Keratinocyte (primary cell): ENCODE data around the gene SOSTDC1. TPM values are rescaled to one million over a fixed set of nuclear protein-coding genes. Genes with fewer than 3 reads are reported as not detected.
"Not testable (repeated sequence)": the region's sequence is repeated elsewhere in the genome, so short reads cannot be mapped to it uniquely, and the experiment has no call there.

Experiments used
- DNase-seq: peaks from one replicate; pipeline ENCODE4 v3.0.0-alpha.2; 2011; ENCODE audit warnings: low read depth, missing footprints, low spot score
- FAIRE-seq: peaks from 2 replicates; lab custom pipeline; 2011; peaks lifted over from hg19 to GRCh38; lab: Jason Lieb, UNC
- H2AFZ ChIP-seq: 2 replicates; pipeline ENCODE4 v1.6.0; 2012; ENCODE audit warnings: low read length, control low read depth, inconsistent platforms; ENCODE audit not compliant: control insufficient read depth
- H3K27ac ChIP-seq: 2 replicates; pipeline ENCODE4 v1.5.1; 2011; ENCODE audit warnings: low read length; ENCODE audit not compliant: control insufficient read depth, insufficient read depth
- H3K27me3 ChIP-seq: 3 replicates; pipeline ENCODE4 v1.6.0; 2011; ENCODE audit warnings: low read length; ENCODE audit not compliant: control insufficient read depth, insufficient read depth; ENCODE audit errors: extremely low read depth
- H3K36me3 ChIP-seq, 2 experiments: 2 replicates in 1 of 2; 3 replicates in 1 of 2; pipeline ENCODE4 v1.5.1; 2011; ENCODE audit warnings: low read length in 2 of 2, mild to moderate bottlenecking in 1 of 2; ENCODE audit not compliant: control insufficient read depth in 2 of 2, insufficient read depth in 2 of 2; ENCODE audit errors: extremely low read depth in 1 of 2
- H3K4me1 ChIP-seq: 3 replicates; pipeline ENCODE4 v1.5.1; 2011; ENCODE audit warnings: low read length; ENCODE audit not compliant: control insufficient read depth, insufficient read depth; ENCODE audit errors: extremely low read depth
- H3K4me2 ChIP-seq: 3 replicates; pipeline ENCODE4 v1.6.0; 2011; ENCODE audit warnings: low read depth, low read length; ENCODE audit not compliant: control insufficient read depth, insufficient read depth; ENCODE audit errors: extremely low read depth
- H3K4me3 ChIP-seq, 3 experiments: fragments of 200-600 bp in 1 of 3; sonication (generic) in 1 of 3; 2 replicates in 2 of 3; 3 replicates in 1 of 3; pipeline ENCODE4 v1.5.1; 2011 to 2016; ENCODE audit warnings: low read length in 3 of 3, mild to moderate bottlenecking in 3 of 3, control low read depth in 2 of 3, inconsistent platforms in 1 of 3, low read depth in 1 of 3, mixed read lengths in 1 of 3, mixed run types in 1 of 3, moderate library complexity in 1 of 3; ENCODE audit not compliant: control insufficient read depth in 2 of 3, insufficient read depth in 2 of 3; ENCODE audit errors: extremely low read depth in 1 of 3
- H3K79me2 ChIP-seq: 2 replicates; pipeline ENCODE4 v1.6.0; 2012; ENCODE audit warnings: low read length; ENCODE audit not compliant: control insufficient read depth, insufficient read depth
- H3K9ac ChIP-seq: 3 replicates; pipeline ENCODE4 v1.6.0; 2011; ENCODE audit warnings: low read length; ENCODE audit not compliant: control insufficient read depth, insufficient read depth; ENCODE audit errors: extremely low read depth
- H3K9me1 ChIP-seq: 3 replicates; pipeline ENCODE4 v1.6.0; 2011; ENCODE audit warnings: low read length; ENCODE audit not compliant: control insufficient read depth, insufficient read depth; ENCODE audit errors: extremely low read depth
- H3K9me3 ChIP-seq: 2 replicates; pipeline ENCODE4 v1.5.1; 2012; ENCODE audit warnings: low read depth, low read length; ENCODE audit not compliant: control insufficient read depth
- H4K20me1 ChIP-seq: 3 replicates; pipeline ENCODE4 v1.6.0; 2011; ENCODE audit warnings: low read length; ENCODE audit not compliant: control insufficient read depth, insufficient read depth; ENCODE audit errors: extremely low read depth
- EZH2 ChIP-seq: IDR thresholded peaks from one replicate; pipeline ENCODE4 v1.6.1; 2012; ENCODE audit warnings: inconsistent platforms, mild to moderate bottlenecking, low read length, moderate library complexity
- dilution Hi-C: fragments of 300-500 bp; cut with MboI; formaldehyde crosslinking; loops from one replicate; pipeline ENCODE4 v1.7.0; 2020; ENCODE audit warnings: low sequenced_read_pairs; ENCODE audit not compliant: extremely low pct_ligation_motif_present
- polyA plus RNA-seq, 5 experiments: library from polyadenylated mRNA; depleted of rRNA in 3 of 5; stranded (reverse) in 3 of 5; stranded (forward) in 1 of 5; unstranded in 1 of 5; fragments of >200 nt; gene quantifications; 1 replicate in 1 of 5; 2 replicates in 3 of 5; 3 replicates in 1 of 5; pipeline versions ENCODE4 v1.2.1 to v1.2.3, GENCODE V29; 2011 to 2012; ENCODE audit warnings: missing spikeins in 2 of 5, low read depth in 1 of 5, low replicate concordance in 1 of 5
- TF ChIP-seq, protein P1 (sequence below), 3 experiments: IDR thresholded peaks in 1 of 3; conservative IDR thresholded peaks in 1 of 3; optimal IDR thresholded peaks in 1 of 3; 2 replicates in 2 of 3; 3 replicates in 1 of 3; pipeline versions ENCODE3 to v1.5.1; 2011; ENCODE audit warnings: low read length in 3 of 3, mild to moderate bottlenecking in 3 of 3, moderate library complexity in 2 of 3, control low read depth in 1 of 3, inconsistent platforms in 1 of 3; ENCODE audit not compliant: insufficient read depth in 2 of 3; ENCODE audit errors: extremely low read depth in 1 of 3

Gene SOSTDC1
- polyA plus RNA-seq, 1 donor (not counting 4 experiments of a cell fraction or from before 2014, with no cell fraction given) = 0.31 TPM

- no peak for TF ChIP-seq EZH2
- TF ChIP-seq, protein P1, sequence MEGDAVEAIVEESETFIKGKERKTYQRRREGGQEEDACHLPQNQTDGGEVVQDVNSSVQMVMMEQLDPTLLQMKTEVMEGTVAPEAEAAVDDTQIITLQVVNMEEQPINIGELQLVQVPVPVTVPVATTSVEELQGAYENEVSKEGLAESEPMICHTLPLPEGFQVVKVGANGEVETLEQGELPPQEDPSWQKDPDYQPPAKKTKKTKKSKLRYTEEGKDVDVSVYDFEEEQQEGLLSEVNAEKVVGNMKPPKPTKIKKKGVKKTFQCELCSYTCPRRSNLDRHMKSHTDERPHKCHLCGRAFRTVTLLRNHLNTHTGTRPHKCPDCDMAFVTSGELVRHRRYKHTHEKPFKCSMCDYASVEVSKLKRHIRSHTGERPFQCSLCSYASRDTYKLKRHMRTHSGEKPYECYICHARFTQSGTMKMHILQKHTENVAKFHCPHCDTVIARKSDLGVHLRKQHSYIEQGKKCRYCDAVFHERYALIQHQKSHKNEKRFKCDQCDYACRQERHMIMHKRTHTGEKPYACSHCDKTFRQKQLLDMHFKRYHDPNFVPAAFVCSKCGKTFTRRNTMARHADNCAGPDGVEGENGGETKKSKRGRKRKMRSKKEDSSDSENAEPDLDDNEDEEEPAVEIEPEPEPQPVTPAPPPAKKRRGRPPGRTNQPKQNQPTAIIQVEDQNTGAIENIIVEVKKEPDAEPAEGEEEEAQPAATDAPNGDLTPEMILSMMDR (optimal IDR thresholded peaks at IDR 0.05 in 1 of 3, IDR thresholded peaks at IDR 0.05 in 1 of 3, conservative IDR thresholded peaks at IDR 0.05 in 1 of 3; ENCODE audit: extremely low read depth in 1 of 3, insufficient read depth in 2 of 3, low read length in 3 of 3) = no peak
- H2AFZ ChIP-seq = peak overlapping the region; percentile 10
- FAIRE-seq = no peak
- no peak overlapping the region for H3K9ac ChIP-seq
- H3K4me2 ChIP-seq = no peak overlapping the region
- H3K27ac ChIP-seq = no peak overlapping the region
- no peaks in the 10 kb centered on the region for H3K27me3 ChIP-seq
- peaks cover 22% of the 10 kb centered on the region for H3K4me1 ChIP-seq
- no peaks in the 10 kb centered on the region for H3K36me3 ChIP-seq
- H3K4me3 ChIP-seq = no peak overlapping the region
- H3K79me2 ChIP-seq = no peaks in the 10 kb centered on the region
- dilution Hi-C loops = no loop called here
- H4K20me1 ChIP-seq = no peaks in the 10 kb centered on the region
- DNase-seq = no peak
- H3K9me1 ChIP-seq = no peaks in the 10 kb centered on the region
- no peaks in the 10 kb centered on the region for H3K9me3 ChIP-seq
Observed at GRCh38 chr7:16462431-16462889, 3.1 kb downstream of the SOSTDC1 start.

DNA sequence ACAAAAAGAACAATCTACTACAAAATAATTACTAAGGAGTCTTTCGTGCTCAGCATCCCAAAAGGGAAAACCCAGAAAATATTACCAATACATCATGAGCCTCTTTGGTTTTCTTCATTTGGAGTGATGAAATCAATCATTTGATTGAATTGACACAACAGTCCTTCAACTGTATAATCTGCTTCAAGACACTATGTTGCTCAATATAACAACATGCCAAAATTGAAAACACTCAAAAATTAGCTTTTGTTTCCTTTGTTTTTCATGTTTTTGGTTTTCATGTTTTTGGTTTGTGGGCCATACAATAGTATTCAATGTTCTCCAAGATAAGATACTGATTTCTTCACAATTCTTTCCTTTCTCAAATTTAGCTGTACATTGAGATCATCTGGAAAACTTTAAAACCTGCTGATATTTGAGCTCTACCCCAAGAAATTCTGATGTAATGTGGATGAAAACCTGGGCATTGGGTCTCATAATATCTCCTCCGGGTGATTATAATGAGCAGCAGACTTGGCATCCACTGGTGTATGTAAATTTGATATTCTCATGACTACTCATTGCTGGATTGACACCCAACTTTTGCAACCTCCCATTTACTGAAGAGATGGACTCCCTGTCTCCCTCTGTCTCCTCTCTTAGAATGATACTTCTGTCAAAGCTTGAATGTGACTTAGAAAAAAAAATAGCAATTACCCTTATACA lies 4.6 kb downstream of the SOSTDC1 start:
- Histone ChIP-seq H3K27me3 (no peaks in the 10 kb centered on the region), H3K27ac (no peak overlapping the region), H3K4me1 (peaks cover 20% of the 10 kb centered on the region), H4K20me1 (no peaks in the 10 kb centered on the region), H3K4me2 (no peak overlapping the region), H3K9ac (no peak overlapping the region), H3K9me3 (no peaks in the 10 kb centered on the region), H2AFZ (no peak overlapping the region), H3K4me3 (no peak overlapping the region), H3K79me2 (no peaks in the 10 kb centered on the region), H3K36me3 (no peaks in the 10 kb centered on the region), H3K9me1 (no peaks in the 10 kb centered on the region)
- TF ChIP-seq, protein P1 (optimal IDR thresholded peaks at IDR 0.05 in 1 of 3, IDR thresholded peaks at IDR 0.05 in 1 of 3, conservative IDR thresholded peaks at IDR 0.05 in 1 of 3; ENCODE audit: extremely low read depth in 1 of 3, insufficient read depth in 2 of 3, low read length in 3 of 3) = no peak
- TF ChIP-seq EZH2 = no peak
- DNase-seq (no peak), FAIRE-seq (no peak)
- dilution Hi-C loops = no loop called here

DNA sequence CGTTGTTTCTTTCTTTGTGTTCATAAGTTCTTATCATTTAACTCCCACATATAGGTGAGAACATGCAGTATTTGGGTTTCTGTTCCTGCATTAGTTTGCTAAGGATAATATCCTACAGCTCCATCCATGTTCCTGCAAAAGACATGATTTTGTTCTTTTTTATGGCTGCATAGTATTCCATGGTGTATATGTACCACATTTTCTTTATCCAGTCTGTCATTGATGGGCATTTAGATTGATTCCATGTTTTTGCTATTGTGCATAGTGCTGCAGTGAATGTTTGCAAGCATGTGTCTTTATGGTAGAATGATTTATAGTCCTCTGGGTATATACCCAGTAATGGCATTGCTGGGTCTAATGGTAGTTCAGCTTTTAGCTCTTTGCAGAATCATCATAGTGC lies 9.2 kb downstream of the SOSTDC1 start:
- H4K20me1 ChIP-seq, FAIRE-seq, H3K4me3 ChIP-seq, H3K4me2 ChIP-seq, H3K9me3 ChIP-seq, H3K36me3 ChIP-seq, H3K9ac ChIP-seq, H2AFZ ChIP-seq, H3K4me1 ChIP-seq, DNase-seq, H3K79me2 ChIP-seq, H3K27me3 ChIP-seq, H3K9me1 ChIP-seq, H3K27ac ChIP-seq, dilution Hi-C loops: not testable (repeated sequence)
